GM19193 (cell line): ENCODE results near the gene VAV2.

Experiments
- POLR2A ChIP-seq: IDR thresholded peaks from 4 replicates; pipeline ENCODE4 v1.6.1; 2011; ENCODE audit not compliant: insufficient read depth, insufficient read length; ENCODE audit errors: extremely low read depth

The VAV2 gene

DNA sequence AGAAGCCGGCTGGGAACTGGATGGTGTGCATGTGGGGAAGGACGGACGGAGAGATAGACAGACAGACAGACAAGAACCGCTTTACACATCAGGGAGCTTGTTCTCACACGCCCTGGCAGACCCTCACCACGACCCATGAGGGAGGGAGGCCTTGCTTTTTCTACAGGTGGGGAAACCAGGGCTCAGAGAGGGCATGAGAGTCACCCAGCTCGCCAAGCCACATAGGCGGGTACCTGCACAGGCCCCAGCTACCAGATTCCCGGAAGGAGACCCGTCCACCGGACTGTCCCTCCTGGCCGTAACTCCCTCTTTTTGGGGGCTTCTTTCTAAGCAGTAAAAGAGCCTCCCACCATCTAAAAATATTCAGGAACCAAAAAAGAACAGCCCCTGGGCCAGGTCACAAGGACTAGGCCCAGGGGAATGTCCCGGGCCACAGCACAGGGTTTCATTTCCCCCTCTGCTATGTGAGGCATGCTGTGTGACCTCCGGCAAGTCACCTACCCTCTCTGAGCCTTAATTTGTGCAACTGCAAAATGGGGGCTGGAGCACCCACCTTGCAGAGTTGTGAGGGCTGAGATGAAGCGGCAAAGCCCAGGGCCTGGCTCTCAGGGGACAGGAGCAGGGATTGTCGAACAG, 169.6 kb downstream of the VAV2 start:
- TF ChIP-seq POLR2A, result no peak

GRCh38 chr9:133821601-133822429, 170.3 kb downstream of the VAV2 start:
- no peak for TF ChIP-seq POLR2A

DNA sequence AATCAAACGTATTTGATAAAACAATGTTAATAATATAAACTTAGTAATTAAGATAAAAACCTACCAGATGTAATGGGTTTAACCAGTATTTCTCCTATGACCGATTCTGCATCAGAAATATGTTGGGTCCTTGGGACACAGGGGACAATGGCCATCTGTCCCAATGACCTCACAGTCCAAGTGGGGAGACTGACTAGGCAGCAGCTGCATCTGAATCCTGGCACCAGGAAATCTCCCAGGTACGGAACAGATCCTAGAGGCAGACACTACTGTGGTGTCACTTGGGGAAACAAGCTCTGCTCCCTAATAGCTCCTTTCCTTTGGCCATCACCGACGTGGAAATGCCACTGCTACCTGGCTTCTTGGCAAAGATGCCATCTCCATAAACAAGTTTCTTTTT, 172.2 kb downstream of the VAV2 start:
- no peak for TF ChIP-seq POLR2A

GRCh38 chr9:133818444-133818843, 173.7 kb downstream of the VAV2 start:
- TF ChIP-seq POLR2A, result no peak

GRCh38 chr9:133815781-133816180, 176.3 kb downstream of the VAV2 start:
- no peak for TF ChIP-seq POLR2A

GRCh38 chr9:133814586-133815208, 177.4 kb downstream of the VAV2 start:
- no peak for TF ChIP-seq POLR2A

- no peak for TF ChIP-seq POLR2A
Measured at GRCh38 chr9:133813749-133814585, 178.2 kb downstream of the VAV2 start.

GRCh38 chr9:133812941-133813748, 179.0 kb downstream of the VAV2 start:
- no peak for TF ChIP-seq POLR2A

DNA sequence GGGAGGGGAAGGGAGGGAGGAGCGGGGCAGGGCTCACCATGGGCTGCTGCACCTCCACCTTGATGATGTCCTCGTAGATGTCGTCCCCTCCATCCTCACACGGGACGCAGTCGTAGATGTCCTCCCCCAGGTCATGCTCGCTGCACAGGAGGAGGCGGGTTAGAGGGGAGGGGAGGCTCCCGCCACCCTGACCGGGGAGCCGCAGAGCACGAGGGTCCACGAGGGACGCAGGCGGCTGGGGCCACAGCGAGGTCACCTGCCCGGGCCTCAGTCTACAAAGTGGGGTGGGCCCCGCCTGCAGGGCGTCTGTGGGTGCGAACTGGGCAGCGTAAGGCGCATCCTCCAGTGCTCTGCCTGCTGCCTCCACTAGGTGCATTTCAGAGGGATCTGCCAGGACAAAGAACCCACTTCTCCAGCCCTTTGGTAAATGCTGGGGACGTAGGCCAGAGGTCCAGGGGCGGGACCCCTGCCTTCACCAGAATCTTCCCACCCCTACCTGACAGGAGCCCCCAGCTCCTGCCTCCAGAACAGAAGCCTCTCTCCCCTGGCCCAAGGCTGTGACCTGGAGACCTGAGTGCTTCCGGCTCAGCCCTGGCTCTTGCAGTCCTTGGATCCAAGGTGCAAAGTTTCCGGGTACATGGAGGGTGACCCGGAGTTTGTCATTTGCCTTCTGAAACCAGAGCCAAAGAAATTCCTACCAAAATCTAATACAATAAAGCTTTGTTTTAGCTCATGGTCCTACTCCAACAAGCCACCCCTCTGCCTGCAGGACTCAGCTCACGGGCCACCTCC, 179.9 kb downstream of the VAV2 start:
- no peak for TF ChIP-seq POLR2A

GRCh38 chr9:133811471-133811870, 180.7 kb downstream of the VAV2 start:
- no peak for TF ChIP-seq POLR2A

DNA sequence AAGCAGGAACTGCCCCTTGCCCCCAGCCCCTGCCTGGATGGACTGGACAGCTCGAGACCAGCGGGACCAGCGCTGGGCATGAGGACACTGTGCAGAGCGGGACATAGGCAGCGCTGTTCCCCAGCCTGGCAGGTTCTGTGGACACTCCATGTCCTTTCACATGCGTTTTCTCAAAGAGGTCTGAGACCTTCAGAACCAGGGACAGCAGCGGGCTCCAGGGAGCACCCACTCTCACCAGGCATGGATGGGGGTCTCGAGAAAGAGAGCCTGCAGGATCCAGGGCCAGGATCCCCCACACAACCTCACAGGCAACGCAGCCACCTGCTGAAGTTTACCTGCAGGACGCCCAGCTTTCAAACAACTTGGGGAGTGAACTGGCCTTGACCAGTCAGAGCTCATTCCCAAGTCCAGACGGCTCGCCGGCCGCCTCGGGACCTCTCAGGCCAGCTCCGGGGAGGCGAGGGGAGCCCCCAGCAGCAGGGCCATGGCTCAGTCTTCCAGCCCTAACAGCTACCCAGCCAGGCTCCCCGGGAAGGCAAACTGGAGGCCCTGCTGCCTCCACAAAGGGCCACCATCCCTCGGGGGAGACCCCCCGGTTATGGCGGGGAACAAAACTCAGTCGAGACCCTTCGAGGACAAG, 181.4 kb downstream of the VAV2 start:
- no peak for TF ChIP-seq POLR2A

DNA sequence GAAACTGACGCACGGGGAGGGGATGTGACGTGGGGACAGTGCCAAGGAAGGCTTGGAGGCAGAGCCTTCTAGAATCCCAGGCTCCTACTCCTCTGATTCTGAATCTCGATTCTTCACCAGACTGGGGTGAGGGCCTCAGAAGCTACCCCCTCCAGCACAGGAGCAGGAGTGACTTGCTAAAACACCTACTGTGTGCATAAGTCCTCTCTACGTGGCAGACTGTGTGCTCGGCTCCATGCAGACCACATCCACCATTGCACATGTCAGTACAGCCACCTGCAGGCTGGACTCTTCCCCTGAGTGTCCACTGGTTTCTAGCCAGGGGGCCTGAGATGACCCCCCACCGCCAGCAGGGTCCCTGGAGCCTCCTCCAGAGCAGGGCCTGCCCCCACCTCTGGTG, 182.8 kb downstream of the VAV2 start:
- no peak for TF ChIP-seq POLR2A

- no peak for TF ChIP-seq POLR2A
Measured at GRCh38 chr9:133807818-133808217, 184.3 kb downstream of the VAV2 start.

DNA sequence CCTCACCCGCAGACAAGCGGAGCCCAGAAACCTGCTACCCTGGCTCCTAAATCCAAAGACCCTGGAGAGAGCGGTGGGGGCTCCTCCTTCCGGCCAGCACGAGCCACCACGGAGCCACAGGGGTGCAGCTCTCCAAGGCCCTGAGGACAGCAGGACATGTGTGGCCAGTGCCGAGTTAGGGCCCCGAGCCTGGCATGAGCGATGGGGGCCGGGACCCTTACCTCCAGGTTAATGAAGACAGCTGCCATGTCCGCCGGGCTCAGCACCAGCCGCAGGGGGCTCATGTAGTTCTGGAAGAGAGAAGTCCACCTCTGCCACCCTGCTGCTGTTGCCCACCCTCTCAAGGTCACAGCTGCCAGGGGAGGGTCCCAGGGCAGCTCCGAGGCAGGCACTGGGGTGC, 185.1 kb downstream of the VAV2 start:
- no peak for TF ChIP-seq POLR2A

GRCh38 chr9:133806623-133807010, 185.5 kb downstream of the VAV2 start:
- TF ChIP-seq POLR2A, result no peak
